ENCODE results near the gene PIGU. TPM values are rescaled to one million over a fixed set of nuclear protein-coding genes. Genes with fewer than 3 reads are reported as not detected.

PIGU gene
- total and polyA plus RNA-seq, 2 of the 13 experiments (the other 11 are each of a cell fraction or from before 2014, with no cell fraction given), result 45.5 to 231 TPM

- TF ChIP-seq, protein P1, sequence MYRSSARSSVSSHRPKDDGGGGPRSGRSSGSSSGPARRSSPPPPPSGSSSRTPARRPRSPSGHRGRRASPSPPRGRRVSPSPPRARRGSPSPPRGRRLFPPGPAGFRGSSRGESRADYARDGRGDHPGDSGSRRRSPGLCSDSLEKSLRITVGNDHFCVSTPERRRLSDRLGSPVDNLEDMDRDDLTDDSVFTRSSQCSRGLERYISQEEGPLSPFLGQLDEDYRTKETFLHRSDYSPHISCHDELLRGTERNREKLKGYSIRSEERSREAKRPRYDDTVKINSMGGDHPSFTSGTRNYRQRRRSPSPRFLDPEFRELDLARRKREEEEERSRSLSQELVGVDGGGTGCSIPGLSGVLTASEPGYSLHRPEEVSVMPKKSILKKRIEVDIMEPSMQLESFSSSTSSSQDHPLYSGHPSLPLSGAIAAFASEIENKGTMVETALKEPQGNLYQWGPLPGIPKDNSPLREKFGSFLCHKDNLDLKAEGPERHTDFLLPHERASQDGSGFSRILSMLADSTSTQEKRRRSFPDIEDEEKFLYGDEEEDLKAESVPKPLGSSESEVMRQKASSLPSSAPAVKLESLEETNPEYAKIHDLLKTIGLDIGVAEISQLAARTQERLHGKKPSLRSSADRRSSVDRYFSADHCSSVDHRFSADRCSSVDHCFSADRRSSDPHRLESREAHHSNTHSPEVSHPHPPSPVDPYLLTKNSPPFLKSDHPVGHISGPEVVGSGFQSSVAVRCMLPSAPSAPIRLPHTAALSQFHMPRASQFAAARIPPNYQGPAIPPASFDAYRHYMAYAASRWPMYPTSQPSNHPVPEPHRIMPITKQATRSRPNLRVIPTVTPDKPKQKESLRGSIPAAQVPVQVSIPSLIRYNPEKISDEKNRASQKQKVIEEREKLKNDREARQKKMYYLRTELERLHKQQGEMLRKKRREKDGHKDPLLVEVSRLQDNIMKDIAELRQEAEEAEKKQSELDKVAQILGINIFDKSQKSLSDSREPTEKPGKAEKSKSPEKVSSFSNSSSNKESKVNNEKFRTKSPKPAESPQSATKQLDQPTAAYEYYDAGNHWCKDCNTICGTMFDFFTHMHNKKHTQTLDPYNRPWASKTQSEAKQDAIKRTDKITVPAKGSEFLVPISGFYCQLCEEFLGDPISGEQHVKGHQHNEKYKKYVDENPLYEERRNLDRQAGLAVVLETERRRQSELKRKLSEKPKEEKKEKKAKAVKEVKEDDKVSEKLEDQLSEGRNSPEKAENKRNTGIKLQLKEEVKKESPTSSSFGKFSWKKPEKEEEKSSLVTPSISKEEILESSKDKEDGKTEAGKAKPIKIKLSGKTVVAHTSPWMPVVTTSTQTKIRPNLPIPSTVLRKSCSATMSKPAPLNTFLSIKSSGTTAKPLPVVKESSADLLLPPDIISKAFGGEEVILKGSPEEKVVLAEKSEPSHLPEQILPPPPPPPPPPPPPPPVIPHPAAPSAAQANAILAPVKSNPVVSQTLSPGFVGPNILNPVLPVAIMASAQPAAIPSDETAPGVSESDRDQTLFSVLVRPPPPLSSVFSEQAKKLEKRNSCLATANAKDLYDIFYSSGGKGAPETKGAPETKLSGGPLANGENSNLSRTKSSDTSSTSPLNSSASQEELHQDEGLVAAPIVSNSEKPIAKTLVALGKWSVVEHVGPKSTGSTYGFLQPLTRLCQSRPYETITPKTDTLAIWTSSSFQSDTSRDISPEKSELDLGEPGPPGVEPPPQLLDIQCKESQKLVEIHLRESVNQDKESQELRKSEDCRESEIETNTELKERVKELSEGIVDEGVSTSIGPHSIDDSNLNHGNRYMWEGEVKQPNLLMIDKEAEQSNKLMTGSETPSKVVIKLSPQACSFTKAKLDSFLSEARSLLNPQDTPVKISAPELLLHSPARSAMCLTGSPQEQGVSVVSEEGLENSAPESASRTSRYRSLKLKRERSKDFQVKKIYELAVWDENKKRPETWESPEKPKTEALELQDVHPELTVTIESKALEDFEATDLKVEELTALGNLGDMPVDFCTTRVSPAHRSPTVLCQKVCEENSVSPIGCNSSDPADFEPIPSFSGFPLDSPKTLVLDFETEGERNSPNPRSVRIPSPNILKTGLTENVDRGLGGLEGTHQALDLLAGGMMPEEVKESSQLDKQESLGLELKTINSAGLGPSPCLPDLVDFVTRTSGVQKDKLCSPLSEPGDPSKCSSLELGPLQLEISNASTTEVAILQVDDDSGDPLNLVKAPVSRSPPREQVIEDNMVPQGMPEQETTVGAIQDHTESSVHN (CRISPR knock-in tag; IDR thresholded peaks at IDR 0.05), result peak; percentile 19; the same call in 1 of the 2 replicates
- TF ChIP-seq SRY (CRISPR knock-in tag; IDR thresholded peaks at IDR 0.05), result peak; percentile 56; the same call in 1 of the 2 replicates
- no peak for TF ChIP-seq PAWR (CRISPR knock-in tag; IDR thresholded peaks at IDR 0.05; ENCODE audit: borderline replicate concordance)
- no peak for TF ChIP-seq ZBTB7A (CRISPR knock-in tag; IDR thresholded peaks at IDR 0.05)
- TF ChIP-seq ZNF570 (CRISPR knock-in tag; IDR thresholded peaks at IDR 0.05; ENCODE audit: borderline replicate concordance), result no peak
- peak; percentile 83; the same call in 1 of the 2 replicates for TF ChIP-seq YEATS2 (CRISPR knock-in tag; IDR thresholded peaks at IDR 0.05; ENCODE audit: borderline replicate concordance)
- no peak for TF ChIP-seq TEAD2 (CRISPR knock-in tag; IDR thresholded peaks at IDR 0.05)
- TF ChIP-seq MAX (IDR thresholded peaks at IDR 0.05), result peak; percentile 65
- TF ChIP-seq, protein P2, sequence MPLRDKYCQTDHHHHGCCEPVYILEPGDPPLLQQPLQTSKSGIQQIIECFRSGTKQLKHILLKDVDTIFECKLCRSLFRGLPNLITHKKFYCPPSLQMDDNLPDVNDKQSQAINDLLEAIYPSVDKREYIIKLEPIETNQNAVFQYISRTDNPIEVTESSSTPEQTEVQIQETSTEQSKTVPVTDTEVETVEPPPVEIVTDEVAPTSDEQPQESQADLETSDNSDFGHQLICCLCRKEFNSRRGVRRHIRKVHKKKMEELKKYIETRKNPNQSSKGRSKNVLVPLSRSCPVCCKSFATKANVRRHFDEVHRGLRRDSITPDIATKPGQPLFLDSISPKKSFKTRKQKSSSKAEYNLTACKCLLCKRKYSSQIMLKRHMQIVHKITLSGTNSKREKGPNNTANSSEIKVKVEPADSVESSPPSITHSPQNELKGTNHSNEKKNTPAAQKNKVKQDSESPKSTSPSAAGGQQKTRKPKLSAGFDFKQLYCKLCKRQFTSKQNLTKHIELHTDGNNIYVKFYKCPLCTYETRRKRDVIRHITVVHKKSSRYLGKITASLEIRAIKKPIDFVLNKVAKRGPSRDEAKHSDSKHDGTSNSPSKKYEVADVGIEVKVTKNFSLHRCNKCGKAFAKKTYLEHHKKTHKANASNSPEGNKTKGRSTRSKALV (CRISPR knock-in tag; IDR thresholded peaks at IDR 0.05), result peak; percentile 91
- TF ChIP-seq BORCS8-MEF2B (CRISPR knock-in tag; IDR thresholded peaks at IDR 0.05), result no peak; the same call in 1 of the 2 replicates
- TF ChIP-seq TOPORS (CRISPR knock-in tag; IDR thresholded peaks at IDR 0.05), result no peak
- TF ChIP-seq TBX3 (IDR thresholded peaks at IDR 0.05; ENCODE audit: borderline replicate concordance), result peak; percentile 99
- TF ChIP-seq SATB2 (CRISPR knock-in tag; IDR thresholded peaks at IDR 0.05), result peak; percentile 86; the same call in 1 of the 2 replicates
- no peak for TF ChIP-seq SOX6 (IDR thresholded peaks at IDR 0.05)
- TF ChIP-seq SOX6 (CRISPR knock-in tag; IDR thresholded peaks at IDR 0.05), result peak; percentile 100
- TF ChIP-seq ZNF740 (CRISPR knock-in tag; IDR thresholded peaks at IDR 0.05), result peak; percentile 40; the same call in 1 of the 2 replicates
Measured at GRCh38 chr20:34621383-34622367, 55.2 kb downstream of the PIGU start (continued).
